ENCODE measurements around the gene CD47.

- TF ChIP-seq CTCF (IDR thresholded peaks at IDR 0.05) = no peak
- TF ChIP-seq ZBTB43 (CRISPR knock-in tag; IDR thresholded peaks at IDR 0.05) = no peak
- TF ChIP-seq ZNF416 (CRISPR knock-in tag; IDR thresholded peaks at IDR 0.05) = no peak
- no peak for TF ChIP-seq ZNF263 (CRISPR knock-in tag; IDR thresholded peaks at IDR 0.05; ENCODE audit: low read depth)
- TF ChIP-seq SMAD3 (CRISPR knock-in tag; IDR thresholded peaks at IDR 0.05; ENCODE audit: borderline replicate concordance) = no peak
- TF ChIP-seq, protein P1, sequence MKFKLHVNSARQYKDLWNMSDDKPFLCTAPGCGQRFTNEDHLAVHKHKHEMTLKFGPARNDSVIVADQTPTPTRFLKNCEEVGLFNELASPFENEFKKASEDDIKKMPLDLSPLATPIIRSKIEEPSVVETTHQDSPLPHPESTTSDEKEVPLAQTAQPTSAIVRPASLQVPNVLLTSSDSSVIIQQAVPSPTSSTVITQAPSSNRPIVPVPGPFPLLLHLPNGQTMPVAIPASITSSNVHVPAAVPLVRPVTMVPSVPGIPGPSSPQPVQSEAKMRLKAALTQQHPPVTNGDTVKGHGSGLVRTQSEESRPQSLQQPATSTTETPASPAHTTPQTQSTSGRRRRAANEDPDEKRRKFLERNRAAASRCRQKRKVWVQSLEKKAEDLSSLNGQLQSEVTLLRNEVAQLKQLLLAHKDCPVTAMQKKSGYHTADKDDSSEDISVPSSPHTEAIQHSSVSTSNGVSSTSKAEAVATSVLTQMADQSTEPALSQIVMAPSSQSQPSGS (CRISPR knock-in tag; IDR thresholded peaks at IDR 0.05; ENCODE audit: borderline replicate concordance, low read depth) = no peak
- no peak for TF ChIP-seq ZNF317 (CRISPR knock-in tag; IDR thresholded peaks at IDR 0.05; ENCODE audit: borderline replicate concordance, low read depth)
- TF ChIP-seq TEAD4 (CRISPR knock-in tag; IDR thresholded peaks at IDR 0.05) = no peak
- TF ChIP-seq ZNF423 (CRISPR knock-in tag; IDR thresholded peaks at IDR 0.05) = no peak
- TF ChIP-seq MAX (CRISPR knock-in tag; IDR thresholded peaks at IDR 0.05) = no peak
- TF ChIP-seq NR3C1 (CRISPR knock-in tag; conservative IDR thresholded peaks at IDR 0.05; ENCODE audit: low read depth) = no peak
- TF ChIP-seq CREB1 (CRISPR knock-in tag; IDR thresholded peaks at IDR 0.05) = no peak
Measured at GRCh38 chr3:108064293-108064887, 26.4 kb downstream of the CD47 start.
